ENCODE results near the gene ITPKB.

DNA sequence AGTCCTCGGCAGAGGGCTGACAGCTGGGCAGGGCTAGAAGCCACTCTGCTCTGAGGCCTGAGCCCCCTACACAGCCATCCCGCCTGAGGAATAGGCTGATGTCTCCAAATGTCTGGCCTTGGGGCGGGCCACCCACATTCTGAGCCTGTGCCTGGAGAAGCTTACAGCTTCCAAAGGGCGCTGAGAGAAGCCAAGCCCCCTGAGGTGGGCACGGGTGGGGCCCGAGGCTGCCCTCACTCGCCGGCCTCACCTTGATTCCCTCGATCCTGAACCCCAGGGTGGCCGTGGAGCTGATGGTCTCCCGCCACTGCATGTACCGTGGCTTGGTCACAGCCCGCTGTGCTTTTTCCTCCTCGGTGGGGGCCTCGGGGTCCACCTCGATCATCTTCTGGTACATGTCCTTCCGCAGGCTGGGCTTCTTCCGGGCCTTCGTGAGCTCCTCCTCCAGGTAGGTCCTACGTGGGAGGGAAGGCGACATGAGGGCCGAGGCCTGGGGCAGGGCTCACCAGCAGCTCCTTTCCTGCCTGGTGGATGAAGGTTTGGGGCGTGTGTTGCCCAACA, 97.3 kb downstream of the ITPKB start:
- TF ChIP-seq, protein P1, sequence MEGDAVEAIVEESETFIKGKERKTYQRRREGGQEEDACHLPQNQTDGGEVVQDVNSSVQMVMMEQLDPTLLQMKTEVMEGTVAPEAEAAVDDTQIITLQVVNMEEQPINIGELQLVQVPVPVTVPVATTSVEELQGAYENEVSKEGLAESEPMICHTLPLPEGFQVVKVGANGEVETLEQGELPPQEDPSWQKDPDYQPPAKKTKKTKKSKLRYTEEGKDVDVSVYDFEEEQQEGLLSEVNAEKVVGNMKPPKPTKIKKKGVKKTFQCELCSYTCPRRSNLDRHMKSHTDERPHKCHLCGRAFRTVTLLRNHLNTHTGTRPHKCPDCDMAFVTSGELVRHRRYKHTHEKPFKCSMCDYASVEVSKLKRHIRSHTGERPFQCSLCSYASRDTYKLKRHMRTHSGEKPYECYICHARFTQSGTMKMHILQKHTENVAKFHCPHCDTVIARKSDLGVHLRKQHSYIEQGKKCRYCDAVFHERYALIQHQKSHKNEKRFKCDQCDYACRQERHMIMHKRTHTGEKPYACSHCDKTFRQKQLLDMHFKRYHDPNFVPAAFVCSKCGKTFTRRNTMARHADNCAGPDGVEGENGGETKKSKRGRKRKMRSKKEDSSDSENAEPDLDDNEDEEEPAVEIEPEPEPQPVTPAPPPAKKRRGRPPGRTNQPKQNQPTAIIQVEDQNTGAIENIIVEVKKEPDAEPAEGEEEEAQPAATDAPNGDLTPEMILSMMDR (IDR thresholded peaks at IDR 0.05; ENCODE audit: low read length): no peak
- TF ChIP-seq EZH2 (IDR thresholded peaks at IDR 0.05; ENCODE audit: borderline replicate concordance, low read length): no peak
